ENCODE data around the gene DPH2. TPM values are rescaled to one million over a fixed set of nuclear protein-coding genes. Genes with fewer than 3 reads are reported as not detected.

The DPH2 gene
- total and polyA plus RNA-seq, 10 of the 15 experiments (the other 5 are each of a cell fraction or from before 2014, with no cell fraction given), result 13.1 to 82.9 (median 52.0) TPM

DNA sequence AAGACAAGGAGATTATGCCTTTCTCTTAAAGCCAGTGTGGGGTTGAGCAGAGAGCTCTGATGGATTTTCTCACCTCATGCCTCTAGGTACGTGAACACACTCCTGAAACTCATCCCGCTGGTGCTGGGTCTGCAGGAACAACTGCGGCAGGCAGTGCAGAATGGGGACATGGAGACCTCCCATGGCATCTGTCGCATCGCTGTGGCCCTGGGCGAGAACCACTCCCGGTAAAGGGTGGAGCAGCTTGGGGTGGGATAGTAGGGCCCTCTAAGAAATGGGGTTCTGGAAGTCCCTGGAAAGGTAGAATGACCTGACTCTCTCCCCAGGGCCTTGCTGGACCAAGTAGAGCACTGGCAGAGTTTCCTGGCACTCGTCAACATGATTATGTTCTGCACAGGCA, 13.6 kb upstream of the DPH2 start:
- Histone ChIP-seq H3K4me3 (no peak overlapping the region), H3K9me3 (replicated peaks; ENCODE audit: control insufficient read depth, insufficient read depth, low read length) (no peaks in the 10 kb centered on the region), H3K27ac (ENCODE audit: control insufficient read depth, insufficient read depth) (no peak overlapping the region), H4K20me1 (ENCODE audit: control insufficient read depth, insufficient read depth) (no peaks in the 10 kb centered on the region), H3K79me2 (ENCODE audit: control insufficient read depth, insufficient read depth, low read length) (no peaks in the 10 kb centered on the region), H3K9ac (ENCODE audit: control insufficient read depth, insufficient read depth, low read length) (no peak overlapping the region), H3K4me1 (ENCODE audit: control insufficient read depth, insufficient read depth, low read length) (no peaks in the 10 kb centered on the region), H3K27me3 (replicated peaks in 1 of 2; ENCODE audit: control insufficient read depth in 2 of 2, insufficient read depth in 2 of 2, low read length in 1 of 2) (no peaks in the 10 kb centered on the region), H3K36me3 (ENCODE audit: control insufficient read depth in 2 of 2, insufficient read depth in 2 of 2, low read length in 1 of 2) (peaks cover 0 to 12% of the 10 kb centered on the region in 2 experiments; a peak in 1 of 4 replicates), H2AFZ (ENCODE audit: control insufficient read depth, low read depth, low read length) (no peak overlapping the region), H3K4me2 (ENCODE audit: control insufficient read depth, insufficient read depth) (no peak overlapping the region)
- TF ChIP-seq, protein P1, sequence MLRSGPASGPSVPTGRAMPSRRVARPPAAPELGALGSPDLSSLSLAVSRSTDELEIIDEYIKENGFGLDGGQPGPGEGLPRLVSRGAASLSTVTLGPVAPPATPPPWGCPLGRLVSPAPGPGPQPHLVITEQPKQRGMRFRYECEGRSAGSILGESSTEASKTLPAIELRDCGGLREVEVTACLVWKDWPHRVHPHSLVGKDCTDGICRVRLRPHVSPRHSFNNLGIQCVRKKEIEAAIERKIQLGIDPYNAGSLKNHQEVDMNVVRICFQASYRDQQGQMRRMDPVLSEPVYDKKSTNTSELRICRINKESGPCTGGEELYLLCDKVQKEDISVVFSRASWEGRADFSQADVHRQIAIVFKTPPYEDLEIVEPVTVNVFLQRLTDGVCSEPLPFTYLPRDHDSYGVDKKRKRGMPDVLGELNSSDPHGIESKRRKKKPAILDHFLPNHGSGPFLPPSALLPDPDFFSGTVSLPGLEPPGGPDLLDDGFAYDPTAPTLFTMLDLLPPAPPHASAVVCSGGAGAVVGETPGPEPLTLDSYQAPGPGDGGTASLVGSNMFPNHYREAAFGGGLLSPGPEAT (IDR thresholded peaks at IDR 0.05; ENCODE audit: low read depth), result no peak
- no peak for TF ChIP-seq MYB (IDR thresholded peaks at IDR 0.05; ENCODE audit: borderline replicate concordance, low read depth, low read length)
- TF ChIP-seq SIN3A (IDR thresholded peaks at IDR 0.05; ENCODE audit: low read depth, low read length), result no peak
- no peak for TF ChIP-seq SP1 (IDR thresholded peaks at IDR 0.05; ENCODE audit: low read depth, low read length)
- no peak for TF ChIP-seq CEBPB (IDR thresholded peaks at IDR 0.05; ENCODE audit: borderline replicate concordance in 1 of 2, low read depth in 2 of 2, low read length in 2 of 2)
- TF ChIP-seq BCL11A (IDR thresholded peaks at IDR 0.05; ENCODE audit: low read depth, low read length), result no peak
- TF ChIP-seq CHD2 (IDR thresholded peaks at IDR 0.05; ENCODE audit: borderline replicate concordance, low read depth, low read length), result no peak
- TF ChIP-seq FOS (IDR thresholded peaks at IDR 0.05; ENCODE audit: borderline replicate concordance, extremely low read depth, insufficient read length), result no peak
- BruUV-seq (replicated peaks), result no TSS peak
- CTCF ChIA-PET, result interaction anchor here (1.6 kb wide), 1 partner anchor 11 kb away, joined by 3 read pairs; no protein-coding TSS in a partner anchor
- DNase-seq (ENCODE audit: low read depth, low spot score) (no peak), ATAC-seq (no peak), FAIRE-seq (no peak)
- in situ Hi-C loops (cut with MboI), result no loop called here
- RAD21 ChIA-PET (ENCODE audit: unreplicated experiment), result interaction anchor here (0.9 kb wide), 1 partner anchor 10 kb away, joined by 3 read pairs; no protein-coding TSS in a partner anchor
- intact Hi-C loops (cut with micrococcal nuclease; ENCODE audit: unreplicated experiment), result no loop called here
- 93% methylated on average over 8 of the region's 8 CpGs for WGBS (ENCODE audit: insufficient coverage, insufficient replicate concordance, low lambda C conversion rate, missing lambda C conversion rate)
- POLR2A ChIA-PET, result no interaction called here
- SMC1A ChIA-PET (ENCODE audit: uncharacterized antibody, unreplicated experiment), result interaction anchor here (0.9 kb wide), 1 partner anchor 32 kb away, joined by 3 read pairs; no protein-coding TSS in a partner anchor

Data from GM12878 (cell line).